ENCODE data around the gene TSPO.

DNA sequence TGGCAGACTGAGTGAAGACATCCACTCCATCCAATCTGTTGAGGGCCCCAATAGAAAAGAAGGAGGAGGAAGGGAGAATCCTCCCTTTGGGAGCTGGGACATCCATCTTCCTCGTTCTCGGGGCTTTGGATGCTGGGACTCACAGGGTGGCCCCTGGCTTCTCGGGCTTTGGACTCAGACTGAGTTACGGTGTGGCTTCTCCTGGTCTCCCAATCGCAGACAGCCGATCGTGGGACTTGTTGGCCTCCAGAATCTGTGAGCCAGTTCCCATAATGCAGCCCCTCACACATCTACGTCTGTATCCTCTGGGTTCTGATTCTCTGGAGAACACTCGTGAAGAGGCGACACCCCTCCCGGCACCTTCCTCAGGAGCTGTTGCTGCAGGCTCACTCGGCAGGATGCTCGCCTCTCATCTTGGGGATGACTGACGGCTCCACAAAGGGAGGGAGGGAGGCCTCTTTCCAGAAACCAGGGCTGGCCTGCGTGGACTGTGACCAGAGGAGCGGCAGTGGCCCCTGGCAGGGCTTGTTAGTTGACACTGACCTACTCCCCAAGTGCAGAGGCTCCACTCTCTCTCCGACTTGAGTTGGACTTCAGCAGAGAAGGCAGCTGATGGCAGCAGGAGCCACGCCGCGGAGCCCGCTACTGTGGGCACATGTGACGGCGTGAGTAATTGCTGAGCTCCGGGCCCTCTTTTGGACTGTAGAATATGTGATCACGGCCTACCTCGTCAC, 50.3 kb downstream of the TSPO start:
- no peak for TF ChIP-seq POLR2AphosphoS5 (IDR thresholded peaks at IDR 0.05; ENCODE audit: borderline replicate concordance, low read depth, low read length)
- TF ChIP-seq EZH2 (IDR thresholded peaks at IDR 0.05) = no peak

All from SK-N-MC (cell line).